Osteocyte (in vitro differentiated cells): ENCODE data around the gene TEX52. TPM values are rescaled to one million over a fixed set of nuclear protein-coding genes. Genes with fewer than 3 reads are reported as not detected.

Experiments used
- DNase-seq: peaks from one replicate; pipeline ENCODE4 v3.0.0; 2021; ENCODE audit warnings: mixed read lengths; ENCODE audit not compliant: unreplicated experiment; ENCODE audit errors: extremely low spot score
- H3K27ac Mint-ChIP-seq: one replicate; pipeline ENCODE4 v1.8.0; 2021; ENCODE audit warnings: mild to moderate bottlenecking, mixed read lengths; ENCODE audit not compliant: unreplicated experiment
- H3K27me3 Mint-ChIP-seq: one replicate; pipeline ENCODE4 v1.8.0; 2021; ENCODE audit warnings: mixed read lengths; ENCODE audit not compliant: unreplicated experiment
- H3K36me3 Mint-ChIP-seq: one replicate; pipeline ENCODE4 v1.8.0; 2021; ENCODE audit warnings: mixed read lengths; ENCODE audit not compliant: unreplicated experiment
- H3K4me1 Mint-ChIP-seq: one replicate; pipeline ENCODE4 v1.8.0; 2021; ENCODE audit warnings: mixed read lengths; ENCODE audit not compliant: unreplicated experiment
- H3K4me3 Mint-ChIP-seq: one replicate; pipeline ENCODE4 v1.8.0; 2021; ENCODE audit warnings: mild to moderate bottlenecking, moderate library complexity, mixed read lengths; ENCODE audit not compliant: unreplicated experiment
- H3K9me3 Mint-ChIP-seq: one replicate; pipeline ENCODE4 v1.8.0; 2021; ENCODE audit warnings: mixed read lengths; ENCODE audit not compliant: unreplicated experiment
- total RNA-seq: library from RNA; stranded (reverse); gene quantifications from 2 replicates; pipeline ENCODE4 v1.2.1, GENCODE V29; 2021
- TF ChIP-seq, protein P1 (sequence below): fragments of 200-600 bp; sonication (generic); IDR thresholded peaks from 2 replicates; pipeline ENCODE4 v1.5.0; 2021; ENCODE audit warnings: antibody characterized with exemption, mild to moderate bottlenecking, moderate library complexity

Gene TEX52
- total RNA-seq, 1 donor from 2014 or later = not detected

GRCh38 chr12:2862876-2863275, 6.0 kb upstream of the TEX52 start:
- TF ChIP-seq, protein P1, sequence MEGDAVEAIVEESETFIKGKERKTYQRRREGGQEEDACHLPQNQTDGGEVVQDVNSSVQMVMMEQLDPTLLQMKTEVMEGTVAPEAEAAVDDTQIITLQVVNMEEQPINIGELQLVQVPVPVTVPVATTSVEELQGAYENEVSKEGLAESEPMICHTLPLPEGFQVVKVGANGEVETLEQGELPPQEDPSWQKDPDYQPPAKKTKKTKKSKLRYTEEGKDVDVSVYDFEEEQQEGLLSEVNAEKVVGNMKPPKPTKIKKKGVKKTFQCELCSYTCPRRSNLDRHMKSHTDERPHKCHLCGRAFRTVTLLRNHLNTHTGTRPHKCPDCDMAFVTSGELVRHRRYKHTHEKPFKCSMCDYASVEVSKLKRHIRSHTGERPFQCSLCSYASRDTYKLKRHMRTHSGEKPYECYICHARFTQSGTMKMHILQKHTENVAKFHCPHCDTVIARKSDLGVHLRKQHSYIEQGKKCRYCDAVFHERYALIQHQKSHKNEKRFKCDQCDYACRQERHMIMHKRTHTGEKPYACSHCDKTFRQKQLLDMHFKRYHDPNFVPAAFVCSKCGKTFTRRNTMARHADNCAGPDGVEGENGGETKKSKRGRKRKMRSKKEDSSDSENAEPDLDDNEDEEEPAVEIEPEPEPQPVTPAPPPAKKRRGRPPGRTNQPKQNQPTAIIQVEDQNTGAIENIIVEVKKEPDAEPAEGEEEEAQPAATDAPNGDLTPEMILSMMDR = no peak
- Mint-ChIP-seq H3K27ac (no peak overlapping the region), H3K4me1 (peaks cover 2% of the 10 kb centered on the region), H3K27me3 (no peaks in the 10 kb centered on the region), H3K36me3 (peaks cover 7% of the 10 kb centered on the region), H3K9me3 (no peaks in the 10 kb centered on the region), H3K4me3 (no peak overlapping the region)
- DNase-seq = no peak

- TF ChIP-seq, protein P1 = no peak
- Mint-ChIP-seq H3K27ac (no peak overlapping the region), H3K36me3 (peaks cover 5% of the 10 kb centered on the region), H3K27me3 (no peaks in the 10 kb centered on the region), H3K4me3 (no peak overlapping the region), H3K4me1 (peaks cover 2% of the 10 kb centered on the region), H3K9me3 (no peaks in the 10 kb centered on the region)
- DNase-seq = no peak
These were observed 3.3 kb upstream of the TEX52 start for GRCh38 chr12:2860170-2860569.

- no peak for DNase-seq
- no peak overlapping the region for H3K27ac Mint-ChIP-seq
These were observed 2.1 kb upstream of the TEX52 start for GRCh38 chr12:2858944-2859421.

GRCh38 chr12:2858334-2858733, 1.5 kb upstream of the TEX52 start:
- no peak for DNase-seq
- Mint-ChIP-seq H3K27me3 (no peaks in the 10 kb centered on the region), H3K4me3 (no peak overlapping the region), H3K27ac (no peak overlapping the region), H3K4me1 (peaks cover 6% of the 10 kb centered on the region), H3K9me3 (no peaks in the 10 kb centered on the region), H3K36me3 (peaks cover 2% of the 10 kb centered on the region)
- TF ChIP-seq, protein P1 = no peak

More at GRCh38 chr12:2858944-2859421, 2.1 kb upstream of the TEX52 start:
- peaks cover 2% of the 10 kb centered on the region for H3K36me3 Mint-ChIP-seq
- TF ChIP-seq, protein P1 = no peak
- no peaks in the 10 kb centered on the region for H3K27me3 Mint-ChIP-seq
- no peak overlapping the region for H3K4me3 Mint-ChIP-seq
- no peaks in the 10 kb centered on the region for H3K9me3 Mint-ChIP-seq
- peaks cover 2% of the 10 kb centered on the region for H3K4me1 Mint-ChIP-seq

GRCh38 chr12:2857576-2857975, 737 bp upstream of the TEX52 start:
- Mint-ChIP-seq H3K27ac (no peak overlapping the region), H3K4me3 (no peak overlapping the region), H3K4me1 (peaks cover 6% of the 10 kb centered on the region), H3K9me3 (no peaks in the 10 kb centered on the region), H3K36me3 (peaks cover 2% of the 10 kb centered on the region), H3K27me3 (no peaks in the 10 kb centered on the region)
- TF ChIP-seq, protein P1 = no peak
- no peak for DNase-seq
